NOMO-1 treated with dmso at 0.1 percent for 144 hours (cell line): ENCODE data around the gene RPS4Y2.

Experiments used
- DNase-seq: peaks from one replicate; lab custom pipeline; 2025; ENCODE audit not compliant: unreplicated experiment; lab: John Stamatoyannopoulos, UW

The RPS4Y2 gene

GRCh38 chrY:20755808-20756207 lies at the start of gene RPS4Y2:
Gene RPS4Y2, plus strand, starts transcription at chrY:20756108. Its CDS starts 56 bp downstream, at chrY:20756164.
- DNase-seq = no peak

DNA sequence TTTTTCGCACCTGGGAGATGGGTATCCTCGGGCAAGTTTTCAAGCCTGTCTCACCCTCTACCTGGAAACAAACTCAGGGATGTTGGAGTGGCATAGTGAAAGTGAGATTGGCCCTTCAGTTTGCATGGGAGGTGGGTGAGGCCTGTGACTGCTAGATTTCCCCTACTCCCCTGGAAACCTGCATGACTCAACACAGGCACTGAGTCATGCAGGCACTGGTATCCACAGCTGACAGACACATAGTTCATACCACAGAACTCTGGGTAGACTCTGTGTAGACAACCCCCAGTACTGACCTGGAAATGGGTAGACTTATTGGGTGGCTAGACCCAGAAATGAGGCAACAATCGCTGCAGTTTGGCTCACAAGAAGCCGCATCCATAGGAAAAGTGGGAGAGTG lies 41.5 kb upstream of the RPS4Y2 start:
- no peak for DNase-seq

DNA sequence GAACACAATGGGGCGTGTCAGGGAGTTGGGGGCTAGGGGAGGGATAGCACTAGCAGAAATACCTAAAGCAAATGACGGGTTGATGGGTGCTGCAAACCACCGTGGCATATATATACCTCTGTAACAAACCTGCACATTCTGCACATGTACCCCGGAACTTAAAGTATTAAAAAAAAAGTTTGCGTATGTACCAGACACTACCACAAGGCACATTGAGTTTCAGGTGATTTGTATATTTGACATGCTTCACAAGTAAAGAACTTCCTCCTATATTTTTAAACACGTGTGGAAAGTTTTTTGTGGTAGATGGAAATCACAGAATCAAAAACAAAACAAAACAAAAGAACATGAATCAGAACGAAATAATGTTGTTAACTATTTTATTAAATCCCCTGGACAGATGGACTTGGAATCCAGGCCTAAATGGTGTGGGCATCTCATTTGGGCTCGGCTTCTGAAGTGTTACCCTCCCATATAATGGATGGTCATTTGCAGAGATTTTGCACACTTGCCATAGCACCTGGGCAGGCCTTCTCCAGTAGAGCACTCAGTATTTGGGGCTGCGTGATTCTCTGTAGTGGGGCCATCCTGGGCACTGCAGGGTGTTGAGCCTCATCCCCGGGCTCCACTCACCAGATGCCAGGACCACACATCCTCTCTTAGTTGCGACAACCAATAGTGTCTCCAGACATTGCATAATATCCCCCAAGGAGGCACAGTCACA lies 29.6 kb upstream of the RPS4Y2 start:
- DNase-seq = no peak

- DNase-seq = no peak
Measured at GRCh38 chrY:20735200-20735599, 20.7 kb upstream of the RPS4Y2 start.

- no peak for DNase-seq
Measured at GRCh38 chrY:20739806-20740205, 16.1 kb upstream of the RPS4Y2 start.

DNA sequence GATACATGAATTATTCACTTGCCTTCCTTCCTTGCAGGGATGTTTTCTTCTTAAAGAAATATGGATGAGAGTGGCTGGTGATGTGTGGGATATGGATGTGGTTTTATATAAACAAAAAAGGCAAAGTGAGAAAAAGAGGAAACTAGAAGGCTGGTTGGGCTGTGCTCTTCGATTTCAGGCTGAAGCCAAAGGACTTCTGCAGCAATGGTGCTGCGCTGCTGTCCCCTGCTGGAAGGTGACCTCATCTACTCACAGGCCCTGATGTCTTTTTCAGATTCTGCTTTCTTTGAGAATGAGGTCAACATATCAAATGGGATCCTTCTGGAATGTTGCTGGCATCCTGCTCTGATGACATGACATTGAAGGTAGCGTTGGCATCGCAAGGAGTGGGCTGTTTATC lies 15.3 kb upstream of the RPS4Y2 start:
- no peak for DNase-seq

DNA sequence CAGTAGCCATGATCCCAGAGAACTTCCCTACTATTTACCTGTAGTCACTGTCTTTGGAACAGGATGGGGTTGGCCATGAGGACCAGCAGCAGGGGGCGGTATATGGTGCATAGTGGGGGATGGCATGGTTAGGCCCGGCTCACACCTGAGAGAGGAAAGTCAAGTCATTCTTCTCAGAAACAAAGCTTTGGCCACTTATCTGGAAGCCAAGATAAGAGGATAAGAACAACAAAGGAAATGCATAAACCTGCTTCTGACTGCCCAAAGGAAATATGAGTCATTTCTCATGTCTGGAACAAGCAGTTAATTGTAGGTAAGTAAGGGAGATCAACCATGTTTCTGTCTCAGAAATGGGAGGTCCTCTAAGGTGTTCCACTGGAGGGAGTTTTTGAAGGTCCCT lies 10.8 kb upstream of the RPS4Y2 start:
- no peak for DNase-seq

DNA sequence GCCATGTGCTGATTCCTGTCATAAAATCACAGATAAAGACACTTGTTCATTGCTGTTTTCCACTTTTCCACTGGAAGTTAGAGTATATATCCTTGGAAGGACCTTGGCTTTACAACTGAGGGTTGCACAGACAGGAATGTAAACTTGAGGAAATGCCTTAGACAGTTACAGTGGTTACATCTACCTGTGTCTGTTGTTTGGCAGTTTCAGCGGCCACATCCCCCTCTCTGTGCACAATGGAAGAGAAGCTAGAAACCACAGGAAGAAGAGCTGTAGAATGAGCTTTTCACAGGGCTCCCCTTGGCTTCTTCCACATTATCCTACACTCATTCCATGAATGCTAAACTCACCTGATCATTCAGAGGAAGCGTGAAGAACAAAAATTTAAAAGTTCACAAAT lies 9.0 kb upstream of the RPS4Y2 start:
- DNase-seq = no peak

DNA sequence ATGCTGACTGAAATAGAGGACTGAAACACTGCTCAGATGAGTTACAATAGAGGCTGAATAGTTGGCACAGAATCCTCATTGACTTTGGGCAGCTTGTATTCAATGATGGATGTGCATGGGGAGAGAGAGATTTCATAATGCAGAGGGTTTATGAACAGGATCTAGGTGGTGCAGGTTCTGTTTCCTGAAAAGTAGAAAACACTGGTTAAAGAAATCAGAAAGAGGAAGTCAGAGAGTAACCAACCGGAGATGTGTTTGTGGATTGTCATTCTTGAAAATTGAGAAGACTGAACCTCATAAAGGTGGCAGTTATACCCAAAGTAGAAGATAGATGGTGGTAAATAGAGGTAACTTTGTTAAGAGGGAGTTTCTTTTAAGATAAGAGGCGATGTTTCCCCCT lies 8.0 kb downstream of the RPS4Y2 start:
- no peak for DNase-seq

DNA sequence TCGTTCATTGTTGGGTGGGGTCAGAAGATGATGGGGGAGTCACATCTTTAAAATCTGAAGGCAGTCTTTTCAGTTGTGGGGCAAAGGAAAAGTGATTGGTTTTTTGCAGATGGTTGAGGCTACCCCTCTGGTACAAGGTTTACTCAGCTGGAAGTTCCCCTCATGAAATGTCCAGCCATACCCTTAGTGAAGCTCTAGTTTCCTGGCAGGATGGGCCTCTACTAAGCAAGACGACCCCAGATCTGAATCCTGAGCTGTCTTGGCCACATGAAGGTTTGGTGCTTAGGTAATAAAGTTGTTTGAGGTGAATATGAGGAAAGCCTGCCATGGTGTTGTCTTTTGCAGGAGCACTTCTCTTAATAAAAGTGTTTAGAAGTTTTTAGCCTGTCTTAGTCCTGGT lies 9.2 kb downstream of the RPS4Y2 start:
- no peak for DNase-seq

DNA sequence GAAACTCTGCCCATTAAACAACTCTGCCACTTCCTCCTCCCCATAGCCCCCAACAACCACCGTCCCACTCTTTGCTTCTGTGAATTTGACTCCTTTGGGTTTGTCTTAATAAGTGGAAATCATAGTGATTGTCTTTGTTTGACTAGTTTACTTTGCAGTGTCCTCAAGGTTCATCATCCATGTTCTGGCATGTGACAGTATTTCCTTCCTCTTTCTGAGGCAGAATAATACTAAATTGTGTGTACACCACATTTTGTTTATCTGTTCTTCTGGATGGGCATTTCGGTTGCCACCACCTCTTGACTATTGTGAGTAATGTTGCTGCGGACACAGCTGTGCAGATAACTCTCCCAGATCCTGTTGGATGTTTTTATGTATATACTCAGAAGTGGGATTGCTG lies 14.8 kb downstream of the RPS4Y2 start:
- DNase-seq = no peak

GRCh38 chrY:20776104-20776503 lies 20.2 kb downstream of the RPS4Y2 start:
- no peak for DNase-seq

DNA sequence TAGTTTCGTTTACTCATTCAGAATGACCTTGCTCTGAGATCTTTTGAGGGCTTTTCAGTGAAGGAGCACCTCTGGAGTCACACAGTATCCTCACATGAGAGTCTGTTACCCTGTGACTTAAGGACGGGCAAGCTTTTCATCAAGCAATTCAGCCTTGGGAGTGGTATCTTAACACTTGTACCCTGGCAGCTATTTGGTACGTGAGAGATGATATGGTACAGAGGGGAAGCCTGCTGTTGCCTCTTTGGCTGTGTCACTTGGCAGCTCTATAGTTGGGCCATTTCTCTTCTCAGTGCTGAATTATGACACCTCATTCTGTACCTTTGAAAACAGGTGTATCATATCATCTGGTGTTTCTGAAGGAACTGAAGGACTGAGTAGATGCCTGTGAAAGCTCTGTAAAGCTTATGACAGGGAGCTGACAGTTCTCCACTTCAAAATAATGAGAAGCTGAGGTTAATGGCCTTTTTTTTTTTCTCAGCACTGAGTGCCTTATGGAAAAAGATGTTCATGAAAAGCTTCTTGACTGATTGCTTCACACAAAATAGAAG lies 24.3 kb downstream of the RPS4Y2 start:
- no peak for DNase-seq

GRCh38 chrY:20780776-20781175 lies 24.9 kb downstream of the RPS4Y2 start:
- DNase-seq = no peak

- no peak for DNase-seq
Measured at GRCh38 chrY:20781408-20781807, 25.5 kb downstream of the RPS4Y2 start.

DNA sequence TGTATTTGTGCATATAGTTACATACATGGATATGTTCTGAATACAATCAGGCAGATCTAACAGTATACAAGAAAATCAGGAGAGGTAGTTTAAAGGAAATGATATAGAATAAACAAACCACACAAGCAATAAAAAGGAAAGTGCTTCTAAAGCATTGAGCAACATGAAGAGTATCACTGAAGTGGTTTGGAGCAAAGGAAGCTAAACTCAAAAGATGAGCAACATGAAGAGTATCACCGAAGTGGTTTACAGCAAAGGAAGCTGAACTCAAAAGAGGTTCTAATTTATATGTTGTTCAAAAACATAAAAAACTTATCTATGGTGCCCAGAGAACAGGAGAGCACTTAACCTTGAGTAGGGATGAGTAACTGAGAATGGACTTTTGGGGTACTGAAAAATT lies 29.1 kb downstream of the RPS4Y2 start:
- no peak for DNase-seq

- no peak for DNase-seq
Measured at GRCh38 chrY:20787076-20787475, 31.2 kb downstream of the RPS4Y2 start.

GRCh38 chrY:20798351-20799049 lies 42.6 kb downstream of the RPS4Y2 start:
- no peak for DNase-seq

- DNase-seq = no peak
Measured at GRCh38 chrY:20802659-20803058, 46.8 kb downstream of the RPS4Y2 start.

GRCh38 chrY:20806243-20806642 lies 50.3 kb downstream of the RPS4Y2 start:
- DNase-seq = no peak

- DNase-seq = no peak
Measured at GRCh38 chrY:20813459-20813858, 57.6 kb downstream of the RPS4Y2 start.

DNA sequence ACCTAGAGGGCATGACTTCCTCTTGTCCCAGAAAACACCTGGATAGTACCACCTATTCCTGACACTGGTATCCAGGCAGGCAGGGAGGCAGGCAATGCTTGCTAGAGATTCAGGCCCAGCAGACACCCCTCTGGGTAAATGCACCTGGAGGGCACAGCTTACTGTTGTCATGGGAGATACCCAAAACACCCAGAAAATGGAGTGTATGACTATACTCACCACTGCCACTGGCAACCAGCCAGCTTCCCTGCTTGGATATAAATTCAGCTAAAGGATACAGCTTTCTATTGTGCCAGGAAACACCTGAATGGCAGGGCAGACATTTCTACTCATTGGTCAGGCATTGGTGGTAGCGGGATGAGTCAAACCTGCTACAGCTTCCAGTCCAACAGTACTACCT lies 58.9 kb downstream of the RPS4Y2 start:
- no peak for DNase-seq
